ENCODE data around the gene DNMT3A.

DNMT3A gene

GRCh38 chr2:25376750-25377621 lies 35.3 kb upstream of the DNMT3A start:
- no peaks in the 10 kb centered on the region for H3K27me3 Mint-ChIP-seq
- peak; percentile 96 for DNase-seq
- H3K4me3 Mint-ChIP-seq, result peak overlapping the region; percentile 64
- peaks cover 45% of the 10 kb centered on the region for H3K4me1 Mint-ChIP-seq (ENCODE audit: low read depth)
- H3K9me3 Mint-ChIP-seq, result no peaks in the 10 kb centered on the region
- H3K27ac Mint-ChIP-seq, result peak overlapping the region; percentile 97
- peaks cover 3% of the 10 kb centered on the region for H3K36me3 Mint-ChIP-seq (ENCODE audit: low read depth)

GRCh38 chr2:25375989-25376545 lies 34.3 kb upstream of the DNMT3A start:
- H3K4me3 Mint-ChIP-seq, result peak overlapping the region; percentile 18
- peak overlapping the region; percentile 86 for H3K27ac Mint-ChIP-seq
- H3K27me3 Mint-ChIP-seq, result no peaks in the 10 kb centered on the region
- no peaks in the 10 kb centered on the region for H3K9me3 Mint-ChIP-seq
- H3K36me3 Mint-ChIP-seq (ENCODE audit: low read depth), result peaks cover 3% of the 10 kb centered on the region
- peaks cover 46% of the 10 kb centered on the region for H3K4me1 Mint-ChIP-seq (ENCODE audit: low read depth)
- DNase-seq, result no peak

GRCh38 chr2:25375371-25375988 lies 33.8 kb upstream of the DNMT3A start:
- Mint-ChIP-seq H3K4me3 (no peak overlapping the region), H3K27me3 (no peaks in the 10 kb centered on the region), H3K9me3 (no peaks in the 10 kb centered on the region), H3K36me3 (ENCODE audit: low read depth) (peaks cover 3% of the 10 kb centered on the region), H3K4me1 (ENCODE audit: low read depth) (peaks cover 49% of the 10 kb centered on the region), H3K27ac (no peak overlapping the region)
- DNase-seq, result no peak

- Mint-ChIP-seq H3K27me3 (no peaks in the 10 kb centered on the region), H3K36me3 (ENCODE audit: low read depth) (peaks cover 3% of the 10 kb centered on the region), H3K4me1 (ENCODE audit: low read depth) (peaks cover 43% of the 10 kb centered on the region), H3K4me3 (no peak overlapping the region), H3K9me3 (no peaks in the 10 kb centered on the region), H3K27ac (no peak overlapping the region)
- no peak for DNase-seq
Measured at GRCh38 chr2:25374827-25375226, 33.1 kb upstream of the DNMT3A start.

- H3K27ac Mint-ChIP-seq, result no peak overlapping the region
- H3K27me3 Mint-ChIP-seq, result no peaks in the 10 kb centered on the region
- no peak for DNase-seq
- no peak overlapping the region for H3K4me3 Mint-ChIP-seq
- peaks cover 39% of the 10 kb centered on the region for H3K4me1 Mint-ChIP-seq (ENCODE audit: low read depth)
- no peaks in the 10 kb centered on the region for H3K9me3 Mint-ChIP-seq
- H3K36me3 Mint-ChIP-seq (ENCODE audit: low read depth), result peaks cover 3% of the 10 kb centered on the region
Measured at GRCh38 chr2:25374411-25374810, 32.7 kb upstream of the DNMT3A start.

- Mint-ChIP-seq H3K9me3 (no peaks in the 10 kb centered on the region), H3K36me3 (ENCODE audit: low read depth) (peaks cover 3% of the 10 kb centered on the region), H3K27ac (no peak overlapping the region), H3K4me1 (ENCODE audit: low read depth) (peaks cover 29% of the 10 kb centered on the region), H3K4me3 (no peak overlapping the region), H3K27me3 (no peaks in the 10 kb centered on the region)
- no peak for DNase-seq
Measured at GRCh38 chr2:25373269-25373981, 31.7 kb upstream of the DNMT3A start.

- no peak for DNase-seq
- Mint-ChIP-seq H3K9me3 (no peaks in the 10 kb centered on the region), H3K4me3 (no peak overlapping the region), H3K4me1 (ENCODE audit: low read depth) (peaks cover 21% of the 10 kb centered on the region), H3K27me3 (no peaks in the 10 kb centered on the region), H3K36me3 (ENCODE audit: low read depth) (peaks cover 3% of the 10 kb centered on the region), H3K27ac (peak overlapping the region; percentile 12)
Measured at GRCh38 chr2:25372405-25373268, 30.9 kb upstream of the DNMT3A start.

- Mint-ChIP-seq H3K4me1 (ENCODE audit: low read depth) (peaks cover 12% of the 10 kb centered on the region), H3K4me3 (no peak overlapping the region), H3K9me3 (no peaks in the 10 kb centered on the region), H3K36me3 (ENCODE audit: low read depth) (no peaks in the 10 kb centered on the region), H3K27me3 (no peaks in the 10 kb centered on the region), H3K27ac (peak overlapping the region; percentile 3)
- DNase-seq, result no peak
Measured at GRCh38 chr2:25371253-25372241, 29.8 kb upstream of the DNMT3A start.

- peak; percentile 12 for DNase-seq
- Mint-ChIP-seq H3K9me3 (no peaks in the 10 kb centered on the region), H3K27ac (no peak overlapping the region), H3K4me1 (ENCODE audit: low read depth) (peaks cover 4% of the 10 kb centered on the region), H3K4me3 (no peak overlapping the region), H3K36me3 (ENCODE audit: low read depth) (no peaks in the 10 kb centered on the region), H3K27me3 (no peaks in the 10 kb centered on the region)
Measured at GRCh38 chr2:25369876-25370275, 28.2 kb upstream of the DNMT3A start.

GRCh38 chr2:25369439-25369838 lies 27.7 kb upstream of the DNMT3A start:
- Mint-ChIP-seq H3K27ac (no peak overlapping the region), H3K36me3 (ENCODE audit: low read depth) (no peaks in the 10 kb centered on the region), H3K27me3 (no peaks in the 10 kb centered on the region), H3K4me3 (no peak overlapping the region), H3K4me1 (ENCODE audit: low read depth) (peaks cover 6% of the 10 kb centered on the region), H3K9me3 (no peaks in the 10 kb centered on the region)
- peak; percentile 16 for DNase-seq

- Mint-ChIP-seq H3K4me3 (no peak overlapping the region), H3K36me3 (ENCODE audit: low read depth) (no peaks in the 10 kb centered on the region), H3K4me1 (ENCODE audit: low read depth) (peaks cover 8% of the 10 kb centered on the region), H3K27ac (no peak overlapping the region), H3K27me3 (no peaks in the 10 kb centered on the region), H3K9me3 (no peaks in the 10 kb centered on the region)
- no peak for DNase-seq
Measured at GRCh38 chr2:25368660-25369059, 26.9 kb upstream of the DNMT3A start.

- Mint-ChIP-seq H3K36me3 (ENCODE audit: low read depth) (no peaks in the 10 kb centered on the region), H3K4me3 (no peak overlapping the region), H3K27me3 (no peaks in the 10 kb centered on the region), H3K9me3 (no peaks in the 10 kb centered on the region), H3K4me1 (ENCODE audit: low read depth) (peaks cover 19% of the 10 kb centered on the region), H3K27ac (no peak overlapping the region)
- no peak for DNase-seq
Measured at GRCh38 chr2:25367296-25367695, 25.6 kb upstream of the DNMT3A start.

- Mint-ChIP-seq H3K4me3 (no peak overlapping the region), H3K9me3 (no peaks in the 10 kb centered on the region), H3K36me3 (ENCODE audit: low read depth) (no peaks in the 10 kb centered on the region), H3K27me3 (no peaks in the 10 kb centered on the region), H3K27ac (no peak overlapping the region), H3K4me1 (ENCODE audit: low read depth) (peaks cover 23% of the 10 kb centered on the region)
- DNase-seq, result no peak
Measured at GRCh38 chr2:25366629-25367028, 24.9 kb upstream of the DNMT3A start.
